ENCODE results near the gene CCL26. TPM values are rescaled to one million over a fixed set of nuclear protein-coding genes. Genes with fewer than 3 reads are reported as not detected.

The CCL26 gene
- total and polyA plus RNA-seq, 10 of the 15 experiments (the other 5 are each of a cell fraction or from before 2014, with no cell fraction given): not detected

DNA sequence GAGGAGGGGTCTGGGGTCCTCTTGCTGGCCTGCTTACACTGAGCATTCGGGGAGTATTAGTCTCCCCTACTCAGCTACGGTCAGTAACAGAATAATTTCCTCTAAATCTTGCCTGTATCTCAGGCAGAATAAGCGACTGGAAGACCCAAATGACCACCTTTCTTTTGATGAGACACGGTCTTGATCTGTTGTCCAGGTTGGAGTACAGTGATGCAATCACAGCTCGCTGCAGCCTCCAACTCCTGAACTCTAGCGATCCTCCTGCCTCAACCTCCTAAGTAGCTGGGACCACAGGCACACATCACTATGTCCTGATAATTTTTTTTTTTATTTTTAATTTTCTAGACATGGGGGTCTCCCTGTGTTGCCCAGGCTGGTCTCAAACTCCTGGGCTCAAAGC, 24.4 kb upstream of the CCL26 start:
- Histone ChIP-seq H3K4me2 (ENCODE audit: control insufficient read depth, insufficient read depth) (no peak overlapping the region), H3K4me1 (ENCODE audit: control insufficient read depth, insufficient read depth, low read length) (no peaks in the 10 kb centered on the region)
- POLR2A ChIA-PET: no interaction called here
- TF ChIP-seq, protein P1, sequence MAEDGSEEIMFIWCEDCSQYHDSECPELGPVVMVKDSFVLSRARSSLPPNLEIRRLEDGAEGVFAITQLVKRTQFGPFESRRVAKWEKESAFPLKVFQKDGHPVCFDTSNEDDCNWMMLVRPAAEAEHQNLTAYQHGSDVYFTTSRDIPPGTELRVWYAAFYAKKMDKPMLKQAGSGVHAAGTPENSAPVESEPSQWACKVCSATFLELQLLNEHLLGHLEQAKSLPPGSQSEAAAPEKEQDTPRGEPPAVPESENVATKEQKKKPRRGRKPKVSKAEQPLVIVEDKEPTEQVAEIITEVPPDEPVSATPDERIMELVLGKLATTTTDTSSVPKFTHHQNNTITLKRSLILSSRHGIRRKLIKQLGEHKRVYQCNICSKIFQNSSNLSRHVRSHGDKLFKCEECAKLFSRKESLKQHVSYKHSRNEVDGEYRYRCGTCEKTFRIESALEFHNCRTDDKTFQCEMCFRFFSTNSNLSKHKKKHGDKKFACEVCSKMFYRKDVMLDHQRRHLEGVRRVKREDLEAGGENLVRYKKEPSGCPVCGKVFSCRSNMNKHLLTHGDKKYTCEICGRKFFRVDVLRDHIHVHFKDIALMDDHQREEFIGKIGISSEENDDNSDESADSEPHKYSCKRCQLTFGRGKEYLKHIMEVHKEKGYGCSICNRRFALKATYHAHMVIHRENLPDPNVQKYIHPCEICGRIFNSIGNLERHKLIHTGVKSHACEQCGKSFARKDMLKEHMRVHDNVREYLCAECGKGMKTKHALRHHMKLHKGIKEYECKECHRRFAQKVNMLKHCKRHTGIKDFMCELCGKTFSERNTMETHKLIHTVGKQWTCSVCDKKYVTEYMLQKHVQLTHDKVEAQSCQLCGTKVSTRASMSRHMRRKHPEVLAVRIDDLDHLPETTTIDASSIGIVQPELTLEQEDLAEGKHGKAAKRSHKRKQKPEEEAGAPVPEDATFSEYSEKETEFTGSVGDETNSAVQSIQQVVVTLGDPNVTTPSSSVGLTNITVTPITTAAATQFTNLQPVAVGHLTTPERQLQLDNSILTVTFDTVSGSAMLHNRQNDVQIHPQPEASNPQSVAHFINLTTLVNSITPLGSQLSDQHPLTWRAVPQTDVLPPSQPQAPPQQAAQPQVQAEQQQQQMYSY (CRISPR knock-in tag; IDR thresholded peaks at IDR 0.05): no peak
- no peak for TF ChIP-seq KAT2A (conservative IDR thresholded peaks at IDR 0.05; ENCODE audit: control insufficient read depth, low read depth, low read length)
- TF ChIP-seq NFYA (IDR thresholded peaks at IDR 0.05; ENCODE audit: borderline replicate concordance, low read depth, low read length): no peak
- no peak for TF ChIP-seq ATF7 (IDR thresholded peaks at IDR 0.05; ENCODE audit: low read depth)
- no peak for TF ChIP-seq NFYB (IDR thresholded peaks at IDR 0.05; ENCODE audit: insufficient read depth, low read depth, low read length)
- TF ChIP-seq FOXM1 (IDR thresholded peaks at IDR 0.05; ENCODE audit: low read depth, low read length): no peak
- TF ChIP-seq, protein P2, sequence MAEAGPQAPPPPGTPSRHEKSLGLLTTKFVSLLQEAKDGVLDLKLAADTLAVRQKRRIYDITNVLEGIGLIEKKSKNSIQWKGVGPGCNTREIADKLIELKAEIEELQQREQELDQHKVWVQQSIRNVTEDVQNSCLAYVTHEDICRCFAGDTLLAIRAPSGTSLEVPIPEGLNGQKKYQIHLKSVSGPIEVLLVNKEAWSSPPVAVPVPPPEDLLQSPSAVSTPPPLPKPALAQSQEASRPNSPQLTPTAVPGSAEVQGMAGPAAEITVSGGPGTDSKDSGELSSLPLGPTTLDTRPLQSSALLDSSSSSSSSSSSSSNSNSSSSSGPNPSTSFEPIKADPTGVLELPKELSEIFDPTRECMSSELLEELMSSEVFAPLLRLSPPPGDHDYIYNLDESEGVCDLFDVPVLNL (IDR thresholded peaks at IDR 0.05; ENCODE audit: low read depth, low read length): no peak
- no peak for TF ChIP-seq FOXK2 (IDR thresholded peaks at IDR 0.05)
- no peak for TF ChIP-seq CEBPZ (IDR thresholded peaks at IDR 0.05; ENCODE audit: low read depth, low read length)
- TF ChIP-seq WRNIP1 (IDR thresholded peaks at IDR 0.05; ENCODE audit: borderline replicate concordance, low read depth, low read length): no peak
- TF ChIP-seq, protein P3, sequence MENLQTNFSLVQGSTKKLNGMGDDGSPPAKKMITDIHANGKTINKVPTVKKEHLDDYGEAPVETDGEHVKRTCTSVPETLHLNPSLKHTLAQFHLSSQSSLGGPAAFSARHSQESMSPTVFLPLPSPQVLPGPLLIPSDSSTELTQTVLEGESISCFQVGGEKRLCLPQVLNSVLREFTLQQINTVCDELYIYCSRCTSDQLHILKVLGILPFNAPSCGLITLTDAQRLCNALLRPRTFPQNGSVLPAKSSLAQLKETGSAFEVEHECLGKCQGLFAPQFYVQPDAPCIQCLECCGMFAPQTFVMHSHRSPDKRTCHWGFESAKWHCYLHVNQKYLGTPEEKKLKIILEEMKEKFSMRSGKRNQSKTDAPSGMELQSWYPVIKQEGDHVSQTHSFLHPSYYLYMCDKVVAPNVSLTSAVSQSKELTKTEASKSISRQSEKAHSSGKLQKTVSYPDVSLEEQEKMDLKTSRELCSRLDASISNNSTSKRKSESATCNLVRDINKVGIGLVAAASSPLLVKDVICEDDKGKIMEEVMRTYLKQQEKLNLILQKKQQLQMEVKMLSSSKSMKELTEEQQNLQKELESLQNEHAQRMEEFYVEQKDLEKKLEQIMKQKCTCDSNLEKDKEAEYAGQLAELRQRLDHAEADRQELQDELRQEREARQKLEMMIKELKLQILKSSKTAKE (IDR thresholded peaks at IDR 0.05; ENCODE audit: low read depth, poor library complexity, severe bottlenecking): no peak
- no peak for TF ChIP-seq NFIC (IDR thresholded peaks at IDR 0.05; ENCODE audit: low read depth, low read length)

More for the DNA sequence above, 24.4 kb upstream of the CCL26 start:
- Histone ChIP-seq H3K4me3 (no peak overlapping the region), H2AFZ (ENCODE audit: control insufficient read depth, low read depth, low read length) (no peak overlapping the region), H3K9ac (ENCODE audit: control insufficient read depth, insufficient read depth, low read length) (no peak overlapping the region), H3K9me3 (replicated peaks; ENCODE audit: control insufficient read depth, insufficient read depth, low read length) (no peaks in the 10 kb centered on the region), H3K79me2 (ENCODE audit: control insufficient read depth, insufficient read depth, low read length) (no peaks in the 10 kb centered on the region), H3K27me3 (replicated peaks in 1 of 2; ENCODE audit: control insufficient read depth in 2 of 2, insufficient read depth in 2 of 2, low read length in 1 of 2) (no peaks in the 10 kb centered on the region), H3K27ac (ENCODE audit: control insufficient read depth, insufficient read depth) (no peak overlapping the region), H4K20me1 (ENCODE audit: control insufficient read depth, insufficient read depth) (no peaks in the 10 kb centered on the region), H3K36me3 (ENCODE audit: control insufficient read depth in 2 of 2, insufficient read depth in 2 of 2, low read length in 1 of 2) (no peaks in the 10 kb centered on the region)
- CTCF ChIA-PET: no interaction called here
- DNase-seq (ENCODE audit: low read depth, low spot score) (no peak), FAIRE-seq (no peak), ATAC-seq (no peak)
- no TSS peak for BruUV-seq (replicated peaks)
- RAD21 ChIA-PET (ENCODE audit: unreplicated experiment): interaction anchor here (0.7 kb wide), 1 partner anchor 13 kb away, joined by 3 read pairs; no protein-coding TSS in a partner anchor
- intact Hi-C loops (cut with micrococcal nuclease; ENCODE audit: unreplicated experiment): no loop called here
- SMC1A ChIA-PET (ENCODE audit: uncharacterized antibody, unreplicated experiment): no interaction called here
- in situ Hi-C loops (cut with MboI): no loop called here
- WGBS (ENCODE audit: insufficient coverage, insufficient replicate concordance, low lambda C conversion rate, missing lambda C conversion rate): 63% methylated on average over 6 of the region's 6 CpGs

Data from GM12878 (cell line).